HG03378 (cell line): Measurements from ENCODE around the gene BICD1.
"Not testable (repeated sequence)": the region's sequence is repeated elsewhere in the genome, so short reads cannot be mapped to it uniquely, and the experiment has no call there.

Source experiments
- ATAC-seq: cut with Tn5 transposase; IDR thresholded peaks from one replicate; pipeline ENCODE4 v1.9.1; 2021; ENCODE audit warnings: mild to moderate bottlenecking, moderate library complexity; ENCODE audit not compliant: unreplicated experiment

BICD1 gene

GRCh38 chr12:32272465-32272864, 165.8 kb downstream of the BICD1 start:
- peak; percentile 39 for ATAC-seq

GRCh38 chr12:32273063-32273522, 166.4 kb downstream of the BICD1 start:
- peak; percentile 55 for ATAC-seq

GRCh38 chr12:32273712-32274111, 167.1 kb downstream of the BICD1 start:
- peak; percentile 83 for ATAC-seq

GRCh38 chr12:32274665-32275064, 168.0 kb downstream of the BICD1 start:
- no peak for ATAC-seq

- not testable (repeated sequence) for ATAC-seq
These were observed 168.9 kb downstream of the BICD1 start for GRCh38 chr12:32275520-32275919.

- no peak for ATAC-seq
These were observed 171.1 kb downstream of the BICD1 start for GRCh38 chr12:32277774-32278173.

- no peak for ATAC-seq
These were observed 174.5 kb downstream of the BICD1 start for GRCh38 chr12:32281098-32281497.

GRCh38 chr12:32284561-32284960, 177.9 kb downstream of the BICD1 start:
- ATAC-seq, result no peak

- ATAC-seq, result no peak
These were observed 178.4 kb downstream of the BICD1 start for GRCh38 chr12:32285021-32285420.

GRCh38 chr12:32285489-32285888, 178.8 kb downstream of the BICD1 start:
- ATAC-seq, result no peak

- ATAC-seq, result no peak
These were observed 183.8 kb downstream of the BICD1 start for GRCh38 chr12:32290411-32290810.

- no peak for ATAC-seq
These were observed 185.5 kb downstream of the BICD1 start for GRCh38 chr12:32292151-32292550.

- no peak for ATAC-seq
These were observed 187.3 kb downstream of the BICD1 start for GRCh38 chr12:32293808-32294419.

GRCh38 chr12:32296567-32296966, 189.9 kb downstream of the BICD1 start:
- ATAC-seq, result no peak

- ATAC-seq, result no peak
These were observed 192.3 kb downstream of the BICD1 start for GRCh38 chr12:32298917-32299316.

GRCh38 chr12:32301216-32301615, 194.6 kb downstream of the BICD1 start:
- ATAC-seq, result no peak

GRCh38 chr12:32302218-32303173, 195.8 kb downstream of the BICD1 start:
- ATAC-seq, result no peak

- ATAC-seq, result no peak
These were observed 196.5 kb downstream of the BICD1 start for GRCh38 chr12:32303174-32303549.

GRCh38 chr12:32305163-32305562, 198.5 kb downstream of the BICD1 start:
- no peak for ATAC-seq

- no peak for ATAC-seq
These were observed 200.7 kb downstream of the BICD1 start for GRCh38 chr12:32307326-32307725.

GRCh38 chr12:32309811-32310736, 203.4 kb downstream of the BICD1 start:
- ATAC-seq, result no peak
